ENCODE results near the gene FGL2.
A peak's percentile ranks its signal among the peaks of the same experiment; 100 is the strongest.

GRCh38 chr7:77247206-77247850, 47.7 kb upstream of the FGL2 start:
- TF ChIP-seq, protein P1, sequence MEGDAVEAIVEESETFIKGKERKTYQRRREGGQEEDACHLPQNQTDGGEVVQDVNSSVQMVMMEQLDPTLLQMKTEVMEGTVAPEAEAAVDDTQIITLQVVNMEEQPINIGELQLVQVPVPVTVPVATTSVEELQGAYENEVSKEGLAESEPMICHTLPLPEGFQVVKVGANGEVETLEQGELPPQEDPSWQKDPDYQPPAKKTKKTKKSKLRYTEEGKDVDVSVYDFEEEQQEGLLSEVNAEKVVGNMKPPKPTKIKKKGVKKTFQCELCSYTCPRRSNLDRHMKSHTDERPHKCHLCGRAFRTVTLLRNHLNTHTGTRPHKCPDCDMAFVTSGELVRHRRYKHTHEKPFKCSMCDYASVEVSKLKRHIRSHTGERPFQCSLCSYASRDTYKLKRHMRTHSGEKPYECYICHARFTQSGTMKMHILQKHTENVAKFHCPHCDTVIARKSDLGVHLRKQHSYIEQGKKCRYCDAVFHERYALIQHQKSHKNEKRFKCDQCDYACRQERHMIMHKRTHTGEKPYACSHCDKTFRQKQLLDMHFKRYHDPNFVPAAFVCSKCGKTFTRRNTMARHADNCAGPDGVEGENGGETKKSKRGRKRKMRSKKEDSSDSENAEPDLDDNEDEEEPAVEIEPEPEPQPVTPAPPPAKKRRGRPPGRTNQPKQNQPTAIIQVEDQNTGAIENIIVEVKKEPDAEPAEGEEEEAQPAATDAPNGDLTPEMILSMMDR (IDR thresholded peaks at IDR 0.05) = peak; percentile 72 to 91 (median 84)
- no peak for TF ChIP-seq POLR2AphosphoS5 (IDR thresholded peaks at IDR 0.05)
- TF ChIP-seq POLR2A (IDR thresholded peaks at IDR 0.05) = no peak

Data from transverse colon (tissue), 4 donors.